Measurements from ENCODE around the gene MTIF2.
A peak's percentile ranks its signal among the peaks of the same experiment; 100 is the strongest.
"Not testable (repeated sequence)": the region's sequence is repeated elsewhere in the genome, so short reads cannot be mapped to it uniquely, and the experiment has no call there.

The MTIF2 gene

DNA sequence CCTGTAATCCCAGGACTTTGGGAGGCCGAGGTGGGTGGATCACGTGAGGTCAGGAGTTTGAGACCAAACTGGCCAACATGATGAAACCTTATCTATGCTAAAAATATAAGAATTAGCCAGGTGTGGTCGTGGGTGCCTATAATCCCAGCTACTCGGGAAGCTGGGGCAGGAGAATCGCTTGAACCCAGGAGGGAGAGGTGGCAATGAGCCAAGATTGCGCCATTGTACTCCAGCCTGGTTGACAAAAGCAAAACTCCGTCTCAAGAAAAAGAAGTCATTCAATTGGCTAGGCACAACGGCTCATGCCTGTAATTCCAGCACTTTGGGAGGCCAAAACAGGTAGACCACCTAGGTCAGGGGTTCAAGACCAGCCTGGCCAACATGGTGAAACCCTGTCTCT lies 27.4 kb downstream of the MTIF2 start:
- not testable (repeated sequence) for DNase-seq

DNA sequence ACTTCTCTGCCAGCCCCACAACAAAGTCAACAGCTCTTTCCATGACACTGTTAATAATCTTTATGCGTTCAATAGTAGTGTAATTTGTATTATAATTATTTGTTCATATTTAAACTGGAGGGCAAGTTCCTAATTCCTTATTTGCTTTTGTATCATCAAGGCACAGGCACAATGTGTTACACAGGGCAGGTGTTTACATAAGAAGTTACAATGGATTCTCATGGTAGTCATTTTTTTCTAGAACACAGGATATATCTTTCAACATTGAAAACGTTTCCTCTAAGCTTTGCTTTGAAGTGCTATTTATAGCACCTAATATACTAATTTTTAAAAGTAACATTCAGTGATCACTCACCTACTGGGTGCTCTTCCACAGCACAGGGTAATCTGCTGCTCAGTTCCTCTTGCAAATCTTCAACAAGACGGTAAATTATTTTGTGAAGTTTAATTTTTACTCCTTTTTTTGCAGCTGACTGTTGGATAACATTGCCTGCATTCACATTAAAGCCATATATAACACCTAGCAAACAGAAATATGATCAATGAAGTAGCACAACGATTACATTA lies 29.3 kb downstream of the MTIF2 start:
- DNase-seq = no peak

DNA sequence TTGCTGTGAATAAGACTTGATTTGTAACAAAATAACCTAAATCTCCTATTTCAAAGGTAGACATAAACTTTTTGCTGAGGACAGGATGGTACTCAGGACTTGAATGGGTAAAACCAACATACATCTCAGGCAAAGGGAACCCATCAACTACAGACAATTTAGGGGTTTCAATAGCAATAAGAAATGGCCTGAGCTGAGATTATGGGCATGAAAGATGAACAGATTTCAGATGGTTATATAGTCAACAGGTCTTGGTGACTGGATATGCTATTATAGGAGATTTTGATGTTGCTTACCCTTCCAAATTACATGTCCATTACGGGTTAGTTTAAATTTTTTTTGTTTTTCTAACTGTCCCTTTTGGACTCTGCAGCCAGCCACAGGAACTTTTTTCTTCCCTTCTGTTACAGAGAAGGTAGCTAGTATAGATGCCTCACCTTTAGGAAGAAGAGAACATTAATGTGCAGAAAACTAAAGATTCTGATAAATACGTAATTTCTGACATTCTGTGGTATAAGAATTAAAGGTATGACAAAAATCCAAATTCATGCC lies 32.0 kb downstream of the MTIF2 start:
- no peak for DNase-seq

DNA sequence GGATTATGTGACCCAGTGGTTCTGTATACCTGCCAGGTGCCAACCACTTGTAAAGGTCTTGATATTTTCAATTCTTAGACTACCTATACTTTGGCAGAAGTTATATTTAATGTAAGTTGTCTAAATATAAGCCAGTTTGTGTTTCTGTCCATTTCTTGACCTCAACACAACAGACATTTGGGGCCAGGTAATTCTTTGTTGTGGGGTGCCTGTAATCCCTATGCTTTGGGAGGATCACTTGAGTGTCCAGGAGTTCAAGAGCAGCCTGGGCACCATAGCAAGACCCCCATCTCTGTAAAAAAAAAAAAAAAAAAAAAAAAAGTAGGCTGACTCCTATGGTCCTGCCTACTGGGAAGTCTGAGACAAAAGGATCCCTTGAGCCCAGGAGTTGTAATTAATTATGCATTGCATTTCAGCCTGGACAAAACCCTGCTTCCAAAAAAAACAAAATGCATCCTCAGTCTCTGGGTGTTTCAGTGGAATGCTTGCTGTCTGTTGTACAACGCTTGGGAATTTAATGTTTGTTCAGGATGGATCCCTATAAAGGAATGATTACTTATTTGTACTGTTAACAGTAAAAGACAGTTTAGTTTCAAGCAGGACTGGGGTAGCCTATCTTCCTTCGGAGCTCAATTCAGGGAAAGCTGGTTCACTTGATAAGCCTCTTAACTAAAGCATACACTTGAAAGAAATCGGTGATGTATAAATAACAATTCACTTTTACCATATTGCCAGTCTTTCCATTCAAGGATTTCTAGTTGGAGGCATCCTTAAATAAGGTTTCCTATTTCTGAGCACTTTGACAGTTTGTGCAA lies 33.1 kb downstream of the MTIF2 start:
- DNase-seq = no peak

- no peak for DNase-seq
These were observed 35.4 kb downstream of the MTIF2 start for GRCh38 chr2:55233658-55233940.

DNA sequence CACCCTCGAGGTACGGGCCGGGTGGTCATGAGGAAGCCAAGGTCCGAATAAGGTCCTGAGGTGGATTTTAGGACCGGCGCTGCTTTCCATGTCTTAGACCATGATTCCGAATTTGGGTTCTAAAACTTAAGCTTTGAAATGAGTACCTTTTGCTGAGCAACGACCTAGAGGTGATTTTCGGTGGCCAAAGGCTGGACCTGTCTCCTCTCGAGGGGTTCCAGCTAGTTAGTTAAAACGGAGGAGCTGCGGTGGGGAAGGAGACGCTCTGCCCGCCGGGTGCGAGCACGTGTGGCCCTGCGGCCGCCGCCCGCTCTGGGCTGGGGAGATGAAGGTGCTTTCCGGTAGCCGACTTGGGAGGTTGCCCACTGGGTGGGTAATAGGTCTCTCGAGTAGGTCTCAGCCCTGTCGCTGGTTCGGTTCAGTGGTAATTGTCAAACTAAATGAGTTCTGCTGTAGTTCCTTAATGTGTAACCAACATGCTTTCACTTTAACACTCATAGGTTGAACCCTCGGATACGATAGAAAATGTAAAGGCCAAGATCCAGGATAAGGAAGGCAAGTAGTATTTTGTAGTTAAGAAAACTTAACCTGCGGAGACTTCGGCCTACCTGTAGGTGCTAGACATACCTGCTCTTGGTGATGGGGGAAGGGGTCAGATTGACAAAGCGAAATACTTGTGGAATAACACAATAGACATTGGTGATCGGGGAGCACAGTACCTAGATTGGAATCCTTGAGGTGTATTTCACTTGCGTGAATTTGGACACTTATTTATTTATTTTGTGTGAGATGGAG lies 36.0 kb downstream of the MTIF2 start:
- peak; percentile 40 for DNase-seq

DNA sequence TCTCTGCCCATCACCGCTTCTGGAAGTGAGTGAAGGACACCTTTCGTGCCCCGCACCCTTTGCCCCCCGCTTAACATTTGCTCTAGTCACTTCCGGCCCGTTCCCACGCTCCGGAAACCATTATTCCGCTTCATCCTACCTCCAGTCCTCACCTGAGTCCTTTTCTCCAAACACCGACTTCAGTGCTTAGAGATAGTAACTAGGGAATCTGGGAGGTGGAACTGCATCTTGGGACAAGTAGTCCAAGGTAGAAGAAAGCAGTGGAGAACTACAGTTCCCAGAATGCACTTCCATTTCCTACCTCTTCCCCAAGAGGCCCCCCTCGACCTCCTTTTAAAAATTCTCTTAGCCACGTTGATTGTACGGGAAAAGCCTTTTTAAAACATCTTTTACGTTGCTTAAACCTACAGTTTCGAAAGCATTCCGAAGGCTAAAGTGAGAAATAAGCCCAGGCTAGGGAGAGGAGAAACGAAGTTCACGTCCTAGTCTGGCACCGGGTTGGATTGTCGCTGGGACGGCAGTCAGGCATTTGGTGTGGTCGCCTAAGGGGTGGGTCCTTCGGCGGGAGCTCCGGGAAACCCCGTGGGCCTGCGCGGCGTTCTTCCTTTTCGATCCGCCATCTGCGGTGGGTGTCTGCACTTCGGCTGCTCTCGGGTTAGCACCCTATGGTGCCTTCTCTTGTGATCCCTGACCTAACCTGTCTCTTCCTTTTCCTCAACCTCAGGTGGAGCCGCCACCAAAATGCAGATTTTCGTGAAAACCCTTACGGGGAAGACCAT lies 36.8 kb downstream of the MTIF2 start, which contains the start of the genes CLHC1 and RPS27A:
Gene CLHC1 (minus strand): TSS at position 210 of the 779 bp plus-strand sequence. CDS start 9,882 bp downstream, outside the sequence.
Gene RPS27A (plus strand): TSS at position 605 of the 779 bp plus-strand sequence. CDS start 137 bp downstream, at position 742.
- peak; percentile 100 for DNase-seq

DNA sequence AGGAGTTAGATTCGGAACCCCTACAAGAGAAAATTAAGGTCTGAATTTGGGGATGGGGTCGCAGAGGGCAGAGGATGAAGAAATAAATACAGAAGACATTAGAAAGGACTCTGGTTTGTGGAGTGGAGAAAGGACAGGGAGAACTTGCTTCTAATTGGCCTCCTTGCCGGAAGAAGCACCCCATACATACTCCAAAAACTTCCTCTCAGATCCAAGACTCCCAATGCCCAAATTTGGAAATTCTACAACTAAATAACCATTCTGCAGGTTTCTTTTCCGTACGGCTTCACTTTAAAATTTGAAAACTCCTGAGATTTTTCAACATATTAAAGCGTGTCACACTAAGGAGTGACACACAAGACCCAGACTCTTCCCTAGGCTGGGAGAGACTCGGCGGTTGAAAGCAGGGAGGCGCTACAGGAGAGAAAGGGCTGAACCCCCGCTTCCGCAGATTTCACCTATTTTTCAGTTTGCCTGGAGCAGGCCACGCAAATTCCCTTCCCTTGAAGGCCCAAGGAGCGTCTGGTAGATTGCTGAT lies 37.4 kb downstream of the MTIF2 start:
- DNase-seq = no peak

- no peak for DNase-seq
These were observed 38.5 kb downstream of the MTIF2 start for GRCh38 chr2:55230551-55230950.

DNA sequence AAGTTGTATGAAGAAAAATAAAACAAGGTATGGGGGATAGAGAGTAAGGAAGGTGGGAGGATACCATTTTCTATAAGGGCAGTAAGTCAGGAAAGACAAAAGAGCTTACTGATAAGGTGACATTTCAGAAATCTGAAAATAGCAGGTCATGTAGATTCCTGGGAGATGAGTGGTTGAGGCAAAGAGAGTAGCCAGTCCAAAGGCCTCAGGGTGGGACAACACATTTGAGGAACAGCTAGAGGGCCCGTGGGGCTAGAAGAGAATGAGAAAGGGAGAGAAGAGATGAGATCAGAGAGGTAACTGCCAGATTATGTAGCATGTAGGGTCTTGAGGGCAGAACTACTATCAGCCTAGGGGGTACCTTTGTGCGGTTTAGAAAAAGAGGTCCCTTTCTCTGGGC lies 39.8 kb downstream of the MTIF2 start:
- no peak for DNase-seq

DNA sequence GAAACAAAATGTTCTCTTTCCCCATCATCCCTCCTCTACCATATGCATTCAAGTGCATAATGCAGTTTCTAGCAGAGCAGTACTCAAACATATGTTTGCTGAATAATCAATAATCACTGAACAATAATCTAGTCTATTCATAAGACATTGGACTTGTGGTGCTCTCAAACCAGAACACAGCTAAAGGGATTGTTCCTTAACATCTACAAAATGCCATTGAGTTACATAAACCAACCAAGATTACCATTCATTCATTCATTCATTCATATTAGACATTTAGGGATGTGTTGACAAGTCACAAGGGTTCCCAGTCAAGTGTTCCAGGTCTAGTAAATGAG lies 40.8 kb downstream of the MTIF2 start:
- DNase-seq = no peak

- DNase-seq = not testable (repeated sequence)
These were observed 41.4 kb downstream of the MTIF2 start for GRCh38 chr2:55227437-55228225.

- no peak for DNase-seq
These were observed 43.5 kb downstream of the MTIF2 start for GRCh38 chr2:55225481-55226020.

DNA sequence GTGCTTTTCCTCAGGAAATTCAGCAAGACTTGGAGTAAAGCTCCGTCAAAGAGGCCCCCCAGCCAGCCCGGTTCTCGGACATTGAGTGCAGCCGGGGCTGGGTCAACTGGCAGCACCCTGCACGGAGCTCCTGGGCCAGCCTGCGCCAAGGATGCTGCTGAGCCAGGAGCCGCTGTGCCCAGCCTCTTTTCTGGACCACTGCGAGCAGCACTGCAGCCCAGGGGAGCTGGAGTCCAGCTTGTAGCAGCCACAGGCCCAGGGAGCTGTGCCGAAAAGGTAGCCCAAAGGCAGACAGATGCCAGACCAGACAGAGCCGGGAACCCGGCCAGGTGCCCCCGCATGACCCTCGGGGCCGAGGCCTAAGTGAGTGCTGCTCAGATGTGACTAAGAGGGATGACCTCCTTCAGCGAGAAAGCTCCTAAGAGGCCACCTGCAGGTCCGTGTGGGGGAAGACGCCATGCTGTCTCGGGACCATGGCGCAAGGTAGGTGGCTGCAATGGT lies 44.2 kb downstream of the MTIF2 start:
- no peak for DNase-seq

DNA sequence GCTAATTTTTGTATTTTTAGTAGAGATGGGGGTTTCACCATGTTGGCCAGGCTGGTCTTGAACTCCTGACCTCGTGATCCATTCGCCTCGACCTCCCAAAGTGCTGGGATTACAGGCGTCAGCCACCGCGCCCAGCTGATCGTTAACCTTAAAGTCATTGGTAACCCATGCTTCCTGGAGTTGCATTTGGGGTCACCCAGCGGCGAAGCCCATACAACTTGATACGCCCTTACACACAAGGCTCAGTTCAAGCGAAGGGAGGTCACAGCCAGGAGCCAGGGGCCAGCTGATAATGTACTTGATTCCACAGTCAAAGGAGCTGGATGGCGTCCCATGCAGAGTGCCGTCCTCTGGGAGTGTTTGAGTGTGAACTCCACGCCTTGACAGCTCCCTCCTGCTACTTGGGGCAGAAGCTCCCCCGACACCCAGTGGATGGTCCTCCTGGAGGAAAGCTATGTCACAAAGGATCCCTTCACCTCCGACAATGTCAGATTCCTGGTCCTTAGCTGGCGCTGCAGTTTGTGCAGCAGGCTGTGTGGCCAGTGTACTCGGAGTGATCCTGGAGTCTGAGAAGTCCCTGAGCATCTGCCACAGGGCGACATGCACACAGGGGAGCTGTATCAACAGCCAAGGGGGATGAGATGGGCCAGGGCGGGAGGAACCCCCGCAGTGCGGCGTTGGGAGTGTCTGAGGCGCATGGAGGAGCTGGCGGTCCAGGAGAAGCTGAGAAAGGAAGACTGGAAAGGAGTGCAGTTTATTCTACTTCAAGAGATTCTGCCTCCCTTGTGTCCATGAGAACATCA lies 44.9 kb downstream of the MTIF2 start:
- no peak for DNase-seq

DNA sequence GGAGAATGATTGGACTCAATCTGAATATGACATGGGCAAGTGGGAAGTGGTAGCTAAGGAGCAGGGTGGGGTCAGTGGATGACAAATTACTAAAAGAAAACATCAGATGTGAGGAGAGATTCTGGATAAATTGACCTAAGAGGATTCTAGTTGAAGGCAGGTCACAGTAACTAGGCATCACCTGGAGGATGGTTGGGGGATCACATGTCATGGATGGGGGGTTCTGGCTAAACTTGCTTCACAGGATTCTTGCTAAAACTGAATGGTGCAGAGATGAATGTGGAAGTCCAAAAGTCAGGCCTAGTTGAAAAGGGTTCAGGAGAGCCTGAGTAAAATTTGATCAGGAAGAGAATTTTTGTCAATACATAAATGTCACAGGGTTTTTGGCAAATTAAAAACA lies 55.2 kb downstream of the MTIF2 start:
- DNase-seq = no peak

GRCh38 chr2:55204950-55205349 lies 64.1 kb downstream of the MTIF2 start:
- no peak for DNase-seq

- no peak for DNase-seq
These were observed 64.5 kb downstream of the MTIF2 start for GRCh38 chr2:55204536-55204935.

DNA sequence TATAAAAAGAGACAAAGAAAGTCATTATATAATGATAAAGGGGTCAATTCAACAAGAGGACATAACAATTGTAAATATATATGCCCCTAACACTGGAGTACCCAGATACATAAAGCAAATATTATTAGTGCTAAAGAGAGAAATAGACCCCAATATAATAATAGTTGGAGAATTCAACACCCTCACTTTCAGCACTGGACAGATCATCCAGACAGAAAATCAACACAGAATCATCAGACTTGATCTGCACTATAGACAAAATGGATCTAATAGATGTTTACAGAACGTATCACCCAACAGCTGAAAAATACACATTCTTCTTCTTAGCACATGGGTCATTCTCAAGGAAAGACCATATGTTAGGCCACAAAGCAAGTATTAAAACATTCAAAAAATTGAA lies 68.6 kb downstream of the MTIF2 start:
- DNase-seq = no peak

- no peak for DNase-seq
These were observed 72.5 kb downstream of the MTIF2 start for GRCh38 chr2:55196526-55196925.
